ENCODE data around the gene RSPH6A. TPM values are rescaled to one million over a fixed set of nuclear protein-coding genes. Genes with fewer than 3 reads are reported as not detected.
A peak's percentile ranks its signal among the peaks of the same experiment; 100 is the strongest.

RSPH6A gene
- total and polyA plus RNA-seq, 2 of the 13 experiments (the other 11 are each of a cell fraction or from before 2014, with no cell fraction given) = 0.07 TPM; not detected in 1

DNA sequence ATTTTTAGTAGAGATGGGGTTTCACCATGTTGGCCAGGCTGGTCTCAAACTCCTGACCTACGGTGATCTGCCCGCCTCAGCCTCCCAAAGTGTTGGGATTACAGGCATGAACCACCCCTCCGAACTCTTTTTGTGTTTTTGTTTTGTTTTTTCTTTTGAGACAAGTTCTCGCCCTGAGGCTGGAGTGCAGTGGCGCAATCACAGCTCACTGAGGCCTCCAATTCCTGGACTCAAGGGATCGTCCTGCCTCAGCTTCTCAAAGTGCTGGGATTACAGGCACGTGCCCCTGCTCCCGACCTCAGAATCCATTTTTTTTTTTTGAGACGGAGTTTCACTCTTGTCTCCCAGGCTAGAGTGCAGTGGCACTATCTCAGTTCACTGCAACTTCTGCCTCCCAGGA is 57.4 kb downstream of the RSPH6A start:
- no peaks in the 10 kb centered on the region for H3K9me3 ChIP-seq (ENCODE audit: low read length)
- no TSS peak for BruUV-seq (replicated peaks)
- WGBS (ENCODE audit: low lambda C conversion rate) = 34% methylated on average over 9 of the region's 9 CpGs
- no peaks in the 10 kb centered on the region for H3K79me2 ChIP-seq (ENCODE audit: insufficient read depth, low read length)
- CTCF ChIA-PET (ENCODE audit: low intra/inter-chr PET ratio, low total read pairs) = no interaction called here
- peaks cover 20% of the 10 kb centered on the region for H3K4me1 ChIP-seq (ENCODE audit: insufficient read depth, low read length)
- in situ Hi-C loops (cut with HindIII; ENCODE audit: extremely low pct_ligation_motif_present, low pct_unique_long_range_greater_than_20kb) (no loop called here), intact Hi-C loops (cut with micrococcal nuclease; ENCODE audit: unreplicated experiment) (no loop called here)
- peaks cover 7 to 52% of the 10 kb centered on the region in 2 experiments; a peak in 4 of 5 replicates for H3K27me3 ChIP-seq (ENCODE audit: control insufficient read depth in 1 of 2, insufficient read depth in 2 of 2, low read length in 2 of 2)
- no peak overlapping the region for H3K9ac ChIP-seq (ENCODE audit: insufficient read depth, low read depth, low read length)
- FAIRE-seq = no peak
- no peak overlapping the region for H2AFZ ChIP-seq (ENCODE audit: low read length)
- DNase-seq (ENCODE audit: low spot score) = no peak
- TF ChIP-seq ZNF230 (CRISPR knock-in tag; IDR thresholded peaks at IDR 0.05) = no peak
- peak; percentile 38; the same call in 1 of the 2 replicates for TF ChIP-seq CEBPB (IDR thresholded peaks at IDR 0.05; ENCODE audit: borderline replicate concordance, low read depth, low read length)
- TF ChIP-seq POLR2A (IDR thresholded peaks at IDR 0.05; ENCODE audit: insufficient read depth in 1 of 2, low read depth in 2 of 2, low read length in 2 of 2) = no peak
- TF ChIP-seq HNRNPUL1 (IDR thresholded peaks at IDR 0.05; ENCODE audit: low read depth, low read length) = no peak
- no peak for TF ChIP-seq NAIF1 (CRISPR knock-in tag; IDR thresholded peaks at IDR 0.05; ENCODE audit: borderline replicate concordance)
- TF ChIP-seq, protein P1, sequence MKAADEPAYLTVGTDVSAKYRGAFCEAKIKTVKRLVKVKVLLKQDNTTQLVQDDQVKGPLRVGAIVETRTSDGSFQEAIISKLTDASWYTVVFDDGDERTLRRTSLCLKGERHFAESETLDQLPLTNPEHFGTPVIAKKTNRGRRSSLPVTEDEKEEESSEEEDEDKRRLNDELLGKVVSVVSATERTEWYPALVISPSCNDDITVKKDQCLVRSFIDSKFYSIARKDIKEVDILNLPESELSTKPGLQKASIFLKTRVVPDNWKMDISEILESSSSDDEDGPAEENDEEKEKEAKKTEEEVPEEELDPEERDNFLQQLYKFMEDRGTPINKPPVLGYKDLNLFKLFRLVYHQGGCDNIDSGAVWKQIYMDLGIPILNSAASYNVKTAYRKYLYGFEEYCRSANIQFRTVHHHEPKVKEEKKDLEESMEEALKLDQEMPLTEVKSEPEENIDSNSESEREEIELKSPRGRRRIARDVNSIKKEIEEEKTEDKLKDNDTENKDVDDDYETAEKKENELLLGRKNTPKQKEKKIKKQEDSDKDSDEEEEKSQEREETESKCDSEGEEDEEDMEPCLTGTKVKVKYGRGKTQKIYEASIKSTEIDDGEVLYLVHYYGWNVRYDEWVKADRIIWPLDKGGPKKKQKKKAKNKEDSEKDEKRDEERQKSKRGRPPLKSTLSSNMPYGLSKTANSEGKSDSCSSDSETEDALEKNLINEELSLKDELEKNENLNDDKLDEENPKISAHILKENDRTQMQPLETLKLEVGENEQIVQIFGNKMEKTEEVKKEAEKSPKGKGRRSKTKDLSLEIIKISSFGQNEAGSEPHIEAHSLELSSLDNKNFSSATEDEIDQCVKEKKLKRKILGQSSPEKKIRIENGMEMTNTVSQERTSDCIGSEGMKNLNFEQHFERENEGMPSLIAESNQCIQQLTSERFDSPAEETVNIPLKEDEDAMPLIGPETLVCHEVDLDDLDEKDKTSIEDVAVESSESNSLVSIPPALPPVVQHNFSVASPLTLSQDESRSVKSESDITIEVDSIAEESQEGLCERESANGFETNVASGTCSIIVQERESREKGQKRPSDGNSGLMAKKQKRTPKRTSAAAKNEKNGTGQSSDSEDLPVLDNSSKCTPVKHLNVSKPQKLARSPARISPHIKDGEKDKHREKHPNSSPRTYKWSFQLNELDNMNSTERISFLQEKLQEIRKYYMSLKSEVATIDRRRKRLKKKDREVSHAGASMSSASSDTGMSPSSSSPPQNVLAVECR (CRISPR knock-in tag; IDR thresholded peaks at IDR 0.05; ENCODE audit: borderline replicate concordance) = no peak
- TF ChIP-seq NFE2L1 (CRISPR knock-in tag; IDR thresholded peaks at IDR 0.05; ENCODE audit: borderline replicate concordance) = no peak
- TF ChIP-seq, protein P2, sequence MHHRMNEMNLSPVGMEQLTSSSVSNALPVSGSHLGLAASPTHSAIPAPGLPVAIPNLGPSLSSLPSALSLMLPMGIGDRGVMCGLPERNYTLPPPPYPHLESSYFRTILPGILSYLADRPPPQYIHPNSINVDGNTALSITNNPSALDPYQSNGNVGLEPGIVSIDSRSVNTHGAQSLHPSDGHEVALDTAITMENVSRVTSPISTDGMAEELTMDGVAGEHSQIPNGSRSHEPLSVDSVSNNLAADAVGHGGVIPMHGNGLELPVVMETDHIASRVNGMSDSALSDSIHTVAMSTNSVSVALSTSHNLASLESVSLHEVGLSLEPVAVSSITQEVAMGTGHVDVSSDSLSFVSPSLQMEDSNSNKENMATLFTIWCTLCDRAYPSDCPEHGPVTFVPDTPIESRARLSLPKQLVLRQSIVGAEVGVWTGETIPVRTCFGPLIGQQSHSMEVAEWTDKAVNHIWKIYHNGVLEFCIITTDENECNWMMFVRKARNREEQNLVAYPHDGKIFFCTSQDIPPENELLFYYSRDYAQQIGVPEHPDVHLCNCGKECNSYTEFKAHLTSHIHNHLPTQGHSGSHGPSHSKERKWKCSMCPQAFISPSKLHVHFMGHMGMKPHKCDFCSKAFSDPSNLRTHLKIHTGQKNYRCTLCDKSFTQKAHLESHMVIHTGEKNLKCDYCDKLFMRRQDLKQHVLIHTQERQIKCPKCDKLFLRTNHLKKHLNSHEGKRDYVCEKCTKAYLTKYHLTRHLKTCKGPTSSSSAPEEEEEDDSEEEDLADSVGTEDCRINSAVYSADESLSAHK (CRISPR knock-in tag; IDR thresholded peaks at IDR 0.05; ENCODE audit: borderline replicate concordance) = no peak
- no peak overlapping the region for H3K4me2 ChIP-seq (ENCODE audit: low read depth, low read length)
- H3K36me3 ChIP-seq (replicated peaks in 1 of 2; ENCODE audit: control insufficient read depth in 1 of 2, insufficient read depth in 2 of 2, low read length in 2 of 2) = no peaks in the 10 kb centered on the region
- POLR2A ChIA-PET = interaction anchor here (0.8 to 1.6 kb wide), 2 partner anchors 9 to 11 kb away, joined by 4 to 9 read pairs; partner anchors contain the start of gene SIX5
- H3K27ac ChIP-seq (ENCODE audit: extremely low read length, insufficient read depth, low read length) = no peak overlapping the region
- no peak overlapping the region for H3K4me3 ChIP-seq (replicated peaks in 1 of 3; ENCODE audit: insufficient read depth in 1 of 3, low read depth in 2 of 3, low read length in 3 of 3)
- no peak for ATAC-seq
- H4K20me1 ChIP-seq (ENCODE audit: insufficient read depth, low read length) = no peaks in the 10 kb centered on the region

All from HepG2 (cell line).